GM23338 (cell line): ENCODE data around the gene SLC22A17.

Experiments used
- CREB1 ChIP-seq: fragments of 250-450 bp; sonication (Bioruptor Pico); IDR thresholded peaks from 2 replicates; pipeline ENCODE4 v1.5.0; 2020; ENCODE audit warnings: low read depth, mild to moderate bottlenecking, moderate library complexity
- CTCF ChIP-seq, 2 experiments: fragments of 200-600 bp in 1 of 2; sonication (generic) in 1 of 2; conservative IDR thresholded peaks; 2 replicates each; pipeline versions ENCODE4 v1.5.1 to v1.6.1; 2016 to 2017; ENCODE audit warnings: antibody characterized with exemption in 2 of 2, low read depth in 2 of 2, mild to moderate bottlenecking in 2 of 2, moderate library complexity in 1 of 2
- EZH2 ChIP-seq: fragments of 200-600 bp; sonication (generic); IDR thresholded peaks from one replicate; pipeline ENCODE4 v1.8.0; 2017; ENCODE audit warnings: antibody characterized with exemption, mild to moderate bottlenecking, low read depth; ENCODE audit not compliant: unreplicated experiment
- EZH2phosphoT487 ChIP-seq: fragments of 200-600 bp; sonication (generic); IDR thresholded peaks from one replicate; pipeline ENCODE4 v1.8.1; 2018; ENCODE audit warnings: antibody characterized with exemption; ENCODE audit not compliant: unreplicated experiment
- JUNB ChIP-seq: IDR thresholded peaks from one replicate; pipeline ENCODE4 v1.6.1; 2016; ENCODE audit warnings: antibody characterized with exemption; ENCODE audit not compliant: unreplicated experiment
- NANOG ChIP-seq: IDR thresholded peaks from 2 replicates; pipeline ENCODE4 v1.6.1; 2016; ENCODE audit warnings: antibody characterized with exemption, borderline replicate concordance
- POLR2AphosphoS5 ChIP-seq: IDR thresholded peaks from 2 replicates; pipeline ENCODE4 v1.6.1; 2016; ENCODE audit warnings: antibody characterized with exemption, low read depth
- STAT1 ChIP-seq: IDR thresholded peaks from one replicate; pipeline ENCODE4 v1.6.1; 2016; ENCODE audit warnings: antibody characterized with exemption; ENCODE audit not compliant: unreplicated experiment
- ZNF114 ChIP-seq: fragments of 250-450 bp; sonication (Bioruptor Pico); IDR thresholded peaks from 2 replicates; pipeline ENCODE4 v1.5.0; 2020; ENCODE audit warnings: mild to moderate bottlenecking, moderate library complexity
- ZNF331 ChIP-seq: fragments of 250-450 bp; sonication (Bioruptor Pico); IDR thresholded peaks from 2 replicates; pipeline ENCODE4 v1.5.0; 2020; ENCODE audit warnings: low read depth, mild to moderate bottlenecking, moderate library complexity
- ZNF462 ChIP-seq: fragments of 250-450 bp; sonication (Bioruptor Pico); IDR thresholded peaks from 2 replicates; pipeline ENCODE4 v1.5.0; 2020; ENCODE audit warnings: mild to moderate bottlenecking, moderate library complexity
- TF ChIP-seq, protein P1 (sequence below): IDR thresholded peaks from one replicate; pipeline ENCODE4 v1.6.1; 2018; ENCODE audit warnings: antibody characterized with exemption; ENCODE audit not compliant: unreplicated experiment
- TF ChIP-seq, protein P2 (sequence below): IDR thresholded peaks from 2 replicates; pipeline ENCODE4 v1.6.1; 2016; ENCODE audit warnings: antibody characterized with exemption

DNA sequence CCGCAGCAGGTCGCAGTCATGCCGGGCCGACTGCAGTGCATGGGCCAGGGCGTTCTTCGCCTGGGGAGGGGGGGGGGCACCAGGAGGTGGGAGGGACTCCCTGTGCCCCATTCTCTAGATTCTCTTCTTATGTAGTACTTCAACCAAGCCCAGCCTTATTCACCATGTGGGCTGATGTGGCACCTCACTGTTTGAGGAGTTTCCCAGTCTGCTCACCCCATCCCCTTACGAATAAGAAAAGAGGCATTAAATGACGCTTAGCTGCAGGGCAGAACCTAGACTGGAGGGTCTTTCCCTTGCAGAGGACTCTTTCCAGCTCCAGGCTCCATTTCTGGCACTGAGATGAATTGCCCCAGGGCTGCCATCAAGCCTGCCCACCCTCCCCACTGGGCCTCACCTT, 36.3 kb upstream of the SLC22A17 start:
- TF ChIP-seq CTCF (conservative IDR thresholded peaks at IDR 0.05; ENCODE audit: low read depth in 2 of 2): no peak
- TF ChIP-seq NANOG: no peak
- TF ChIP-seq ZNF331: no peak
- TF ChIP-seq, protein P1, sequence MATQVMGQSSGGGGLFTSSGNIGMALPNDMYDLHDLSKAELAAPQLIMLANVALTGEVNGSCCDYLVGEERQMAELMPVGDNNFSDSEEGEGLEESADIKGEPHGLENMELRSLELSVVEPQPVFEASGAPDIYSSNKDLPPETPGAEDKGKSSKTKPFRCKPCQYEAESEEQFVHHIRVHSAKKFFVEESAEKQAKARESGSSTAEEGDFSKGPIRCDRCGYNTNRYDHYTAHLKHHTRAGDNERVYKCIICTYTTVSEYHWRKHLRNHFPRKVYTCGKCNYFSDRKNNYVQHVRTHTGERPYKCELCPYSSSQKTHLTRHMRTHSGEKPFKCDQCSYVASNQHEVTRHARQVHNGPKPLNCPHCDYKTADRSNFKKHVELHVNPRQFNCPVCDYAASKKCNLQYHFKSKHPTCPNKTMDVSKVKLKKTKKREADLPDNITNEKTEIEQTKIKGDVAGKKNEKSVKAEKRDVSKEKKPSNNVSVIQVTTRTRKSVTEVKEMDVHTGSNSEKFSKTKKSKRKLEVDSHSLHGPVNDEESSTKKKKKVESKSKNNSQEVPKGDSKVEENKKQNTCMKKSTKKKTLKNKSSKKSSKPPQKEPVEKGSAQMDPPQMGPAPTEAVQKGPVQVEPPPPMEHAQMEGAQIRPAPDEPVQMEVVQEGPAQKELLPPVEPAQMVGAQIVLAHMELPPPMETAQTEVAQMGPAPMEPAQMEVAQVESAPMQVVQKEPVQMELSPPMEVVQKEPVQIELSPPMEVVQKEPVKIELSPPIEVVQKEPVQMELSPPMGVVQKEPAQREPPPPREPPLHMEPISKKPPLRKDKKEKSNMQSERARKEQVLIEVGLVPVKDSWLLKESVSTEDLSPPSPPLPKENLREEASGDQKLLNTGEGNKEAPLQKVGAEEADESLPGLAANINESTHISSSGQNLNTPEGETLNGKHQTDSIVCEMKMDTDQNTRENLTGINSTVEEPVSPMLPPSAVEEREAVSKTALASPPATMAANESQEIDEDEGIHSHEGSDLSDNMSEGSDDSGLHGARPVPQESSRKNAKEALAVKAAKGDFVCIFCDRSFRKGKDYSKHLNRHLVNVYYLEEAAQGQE: no peak
- no peak for TF ChIP-seq EZH2
- TF ChIP-seq EZH2phosphoT487: no peak
- TF ChIP-seq POLR2AphosphoS5: no peak
- TF ChIP-seq JUNB: no peak
- TF ChIP-seq, protein P2, sequence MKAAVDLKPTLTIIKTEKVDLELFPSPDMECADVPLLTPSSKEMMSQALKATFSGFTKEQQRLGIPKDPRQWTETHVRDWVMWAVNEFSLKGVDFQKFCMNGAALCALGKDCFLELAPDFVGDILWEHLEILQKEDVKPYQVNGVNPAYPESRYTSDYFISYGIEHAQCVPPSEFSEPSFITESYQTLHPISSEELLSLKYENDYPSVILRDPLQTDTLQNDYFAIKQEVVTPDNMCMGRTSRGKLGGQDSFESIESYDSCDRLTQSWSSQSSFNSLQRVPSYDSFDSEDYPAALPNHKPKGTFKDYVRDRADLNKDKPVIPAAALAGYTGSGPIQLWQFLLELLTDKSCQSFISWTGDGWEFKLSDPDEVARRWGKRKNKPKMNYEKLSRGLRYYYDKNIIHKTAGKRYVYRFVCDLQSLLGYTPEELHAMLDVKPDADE: no peak
- no peak for TF ChIP-seq ZNF114 (CRISPR knock-in tag)
- TF ChIP-seq CREB1 (CRISPR knock-in tag): no peak
- no peak for TF ChIP-seq STAT1
- no peak for TF ChIP-seq ZNF462
